ENCODE results near the gene HPS5.

DNA sequence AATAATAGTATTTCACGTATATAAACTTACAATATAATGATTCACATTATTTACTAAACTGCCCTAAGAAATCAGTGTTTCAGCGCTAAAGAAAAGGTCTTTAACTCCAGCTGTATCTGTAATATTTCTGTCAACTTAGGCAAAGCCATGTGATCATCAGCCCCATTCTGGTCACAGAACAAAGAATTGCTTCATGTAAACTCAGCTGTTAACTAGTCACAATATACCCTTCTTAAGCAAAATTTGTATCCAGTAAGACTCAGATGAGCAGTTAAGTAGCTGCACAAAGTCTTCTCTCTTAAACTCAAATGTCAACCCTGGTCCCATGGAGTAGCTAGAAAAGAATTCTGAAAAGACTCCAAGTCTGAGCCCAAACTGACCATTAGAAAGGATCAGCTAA, 26.6 kb downstream of the HPS5 start:
- TF ChIP-seq, protein P1, sequence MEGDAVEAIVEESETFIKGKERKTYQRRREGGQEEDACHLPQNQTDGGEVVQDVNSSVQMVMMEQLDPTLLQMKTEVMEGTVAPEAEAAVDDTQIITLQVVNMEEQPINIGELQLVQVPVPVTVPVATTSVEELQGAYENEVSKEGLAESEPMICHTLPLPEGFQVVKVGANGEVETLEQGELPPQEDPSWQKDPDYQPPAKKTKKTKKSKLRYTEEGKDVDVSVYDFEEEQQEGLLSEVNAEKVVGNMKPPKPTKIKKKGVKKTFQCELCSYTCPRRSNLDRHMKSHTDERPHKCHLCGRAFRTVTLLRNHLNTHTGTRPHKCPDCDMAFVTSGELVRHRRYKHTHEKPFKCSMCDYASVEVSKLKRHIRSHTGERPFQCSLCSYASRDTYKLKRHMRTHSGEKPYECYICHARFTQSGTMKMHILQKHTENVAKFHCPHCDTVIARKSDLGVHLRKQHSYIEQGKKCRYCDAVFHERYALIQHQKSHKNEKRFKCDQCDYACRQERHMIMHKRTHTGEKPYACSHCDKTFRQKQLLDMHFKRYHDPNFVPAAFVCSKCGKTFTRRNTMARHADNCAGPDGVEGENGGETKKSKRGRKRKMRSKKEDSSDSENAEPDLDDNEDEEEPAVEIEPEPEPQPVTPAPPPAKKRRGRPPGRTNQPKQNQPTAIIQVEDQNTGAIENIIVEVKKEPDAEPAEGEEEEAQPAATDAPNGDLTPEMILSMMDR (conservative IDR thresholded peaks at IDR 0.05; ENCODE audit: low read length), result no peak
- TF ChIP-seq EZH2phosphoT487 (IDR thresholded peaks at IDR 0.05; ENCODE audit: borderline replicate concordance, low read depth, low read length), result no peak

Measured in OCI-LY7 (cell line).